GM18505 (cell line): ENCODE results near the gene FGF11.

Source experiments
- ATAC-seq: cut with Tn5 transposase; IDR thresholded peaks from one replicate; pipeline ENCODE4 v1.9.1; 2021; ENCODE audit not compliant: unreplicated experiment
- POLR2A ChIP-seq: IDR thresholded peaks from 4 replicates; pipeline ENCODE4 v1.6.1; 2011; ENCODE audit warnings: borderline replicate concordance; ENCODE audit not compliant: insufficient read depth, insufficient read length; ENCODE audit errors: extremely low read depth

FGF11 gene

GRCh38 chr17:7413346-7413985 is 25.8 kb upstream of the FGF11 start:
- TF ChIP-seq POLR2A, result no peak
- ATAC-seq, result no peak

GRCh38 chr17:7414837-7415236 is 24.5 kb upstream of the FGF11 start:
- ATAC-seq, result no peak
- TF ChIP-seq POLR2A, result no peak

DNA sequence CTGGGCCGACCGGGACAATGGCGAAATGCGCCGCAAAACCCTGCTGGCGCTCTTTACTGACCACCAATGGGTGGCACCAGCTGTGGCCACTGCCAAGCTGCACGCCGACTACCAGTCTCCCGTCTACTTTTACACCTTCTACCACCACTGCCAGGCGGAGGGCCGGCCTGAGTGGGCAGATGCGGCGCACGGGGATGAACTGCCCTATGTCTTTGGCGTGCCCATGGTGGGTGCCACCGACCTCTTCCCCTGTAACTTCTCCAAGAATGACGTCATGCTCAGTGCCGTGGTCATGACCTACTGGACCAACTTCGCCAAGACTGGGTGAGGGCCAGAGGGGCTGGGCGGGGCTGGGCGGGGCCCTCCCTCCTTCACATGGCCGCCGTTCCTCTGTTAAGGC is 23.5 kb upstream of the FGF11 start:
- TF ChIP-seq POLR2A, result no peak
- ATAC-seq, result no peak

GRCh38 chr17:7416323-7416722 is 23.0 kb upstream of the FGF11 start:
- TF ChIP-seq POLR2A, result no peak
- ATAC-seq, result no peak

DNA sequence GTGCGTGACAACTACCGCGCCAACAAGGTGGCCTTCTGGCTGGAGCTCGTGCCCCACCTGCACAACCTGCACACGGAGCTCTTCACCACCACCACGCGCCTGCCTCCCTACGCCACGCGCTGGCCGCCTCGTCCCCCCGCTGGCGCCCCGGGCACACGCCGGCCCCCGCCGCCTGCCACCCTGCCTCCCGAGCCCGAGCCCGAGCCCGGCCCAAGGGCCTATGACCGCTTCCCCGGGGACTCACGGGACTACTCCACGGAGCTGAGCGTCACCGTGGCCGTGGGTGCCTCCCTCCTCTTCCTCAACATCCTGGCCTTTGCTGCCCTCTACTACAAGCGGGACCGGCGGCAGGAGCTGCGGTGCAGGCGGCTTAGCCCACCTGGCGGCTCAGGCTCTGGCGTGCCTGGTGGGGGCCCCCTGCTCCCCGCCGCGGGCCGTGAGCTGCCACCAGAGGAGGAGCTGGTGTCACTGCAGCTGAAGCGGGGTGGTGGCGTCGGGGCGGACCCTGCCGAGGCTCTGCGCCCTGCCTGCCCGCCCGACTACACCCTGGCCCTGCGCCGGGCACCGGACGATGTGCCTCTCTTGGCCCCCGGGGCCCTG is 22.2 kb upstream of the FGF11 start:
- no peak for ATAC-seq
- no peak for TF ChIP-seq POLR2A

- no peak for TF ChIP-seq POLR2A
- no peak for ATAC-seq
Measured at GRCh38 chr17:7418472-7419152, 20.7 kb upstream of the FGF11 start.

DNA sequence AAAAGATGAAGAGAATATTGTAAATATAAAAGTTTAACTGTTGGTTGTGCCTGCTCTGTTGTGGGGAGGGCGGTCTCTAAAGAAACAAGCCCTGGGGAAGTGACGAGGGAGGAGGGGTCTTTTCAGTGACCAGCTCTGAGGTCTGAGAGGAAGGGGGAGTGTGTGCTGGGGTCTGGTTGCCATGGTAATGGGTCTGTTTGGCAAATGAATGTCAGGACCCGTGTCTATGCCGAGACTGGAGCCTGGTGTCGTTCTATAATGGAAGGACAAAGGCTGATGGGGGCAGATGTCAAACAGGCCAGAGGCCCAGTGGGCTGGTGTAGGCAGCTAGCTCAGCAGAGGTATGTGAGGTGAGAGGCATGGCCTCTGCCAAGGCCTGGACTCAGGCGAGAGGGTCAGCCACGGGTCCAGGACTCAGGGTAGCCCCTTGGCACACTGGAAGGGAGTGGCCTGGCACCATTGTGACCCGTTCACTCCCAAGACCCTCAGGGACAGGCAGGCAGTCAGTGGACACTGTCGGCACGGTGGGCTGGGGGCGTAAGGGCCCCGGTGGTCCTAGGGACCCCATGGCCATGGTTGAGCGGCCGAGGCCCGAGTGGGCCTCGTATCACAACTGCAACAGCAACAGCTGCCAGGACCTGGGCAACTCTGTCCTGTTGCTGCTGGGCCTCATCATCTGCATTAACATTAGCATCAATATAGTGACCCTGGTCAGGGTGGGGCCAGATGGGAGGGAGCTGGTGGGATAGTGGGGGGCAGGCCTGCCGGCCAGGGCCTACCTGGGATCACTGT is 19.3 kb upstream of the FGF11 start, which contains the start of gene SPEM1:
TSS of gene SPEM1 (plus strand) at position 506 of the 792 bp plus-strand sequence. CDS start at position 567, 61 bp downstream.
- no peak for ATAC-seq
- TF ChIP-seq POLR2A, result no peak

GRCh38 chr17:7421186-7421585 is 18.1 kb upstream of the FGF11 start:
- no peak for ATAC-seq
- TF ChIP-seq POLR2A, result no peak

- ATAC-seq, result no peak
Measured at GRCh38 chr17:7423679-7424078, 15.6 kb upstream of the FGF11 start.

DNA sequence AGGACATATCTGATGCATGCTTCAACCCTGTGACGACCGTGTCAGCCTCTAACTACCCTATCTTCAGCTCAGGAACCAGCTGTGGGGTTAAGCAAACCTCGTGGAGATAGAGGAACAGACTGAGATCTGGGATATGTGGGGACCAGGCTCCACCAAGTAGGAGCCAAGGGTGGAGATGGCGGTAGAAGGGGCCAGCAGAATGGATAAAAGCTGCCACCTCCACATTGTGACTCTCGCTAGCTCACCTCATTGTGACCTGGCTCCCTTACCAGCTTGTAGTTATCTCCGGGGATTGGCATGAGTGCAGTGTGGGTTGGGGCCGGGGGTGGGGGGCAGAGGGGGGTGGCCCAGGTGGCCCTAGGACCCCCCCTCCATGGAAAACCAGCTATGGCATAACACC is 14.0 kb upstream of the FGF11 start, which contains the start of gene SPEM2:
TSS of gene SPEM2 (plus strand) at position 301 of the 400 bp plus-strand sequence. CDS start at position 374, 73 bp downstream.
- ATAC-seq, result no peak
- TF ChIP-seq POLR2A, result no peak

More at GRCh38 chr17:7423679-7424078, 15.6 kb upstream of the FGF11 start:
- no peak for TF ChIP-seq POLR2A

DNA sequence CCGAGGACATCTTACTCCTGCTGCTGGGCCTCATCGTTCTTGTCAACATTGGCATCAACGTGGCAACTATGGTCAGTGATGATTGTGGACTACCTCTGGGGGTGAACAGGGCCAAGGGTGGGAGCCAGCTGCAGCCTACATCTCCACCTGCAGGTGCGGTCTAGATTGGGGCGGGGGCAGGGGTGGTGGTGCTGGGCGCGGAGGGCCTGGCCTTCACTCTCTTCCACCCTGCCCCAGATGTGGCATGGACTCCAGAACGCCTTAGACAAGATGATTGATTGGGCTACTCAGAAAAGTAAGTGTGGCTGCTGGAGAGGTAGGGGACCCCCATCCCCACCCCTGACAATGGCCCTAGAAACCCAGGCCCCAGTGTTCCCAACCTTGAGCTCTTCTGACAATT is 13.6 kb upstream of the FGF11 start:
- no peak for ATAC-seq
- no peak for TF ChIP-seq POLR2A

DNA sequence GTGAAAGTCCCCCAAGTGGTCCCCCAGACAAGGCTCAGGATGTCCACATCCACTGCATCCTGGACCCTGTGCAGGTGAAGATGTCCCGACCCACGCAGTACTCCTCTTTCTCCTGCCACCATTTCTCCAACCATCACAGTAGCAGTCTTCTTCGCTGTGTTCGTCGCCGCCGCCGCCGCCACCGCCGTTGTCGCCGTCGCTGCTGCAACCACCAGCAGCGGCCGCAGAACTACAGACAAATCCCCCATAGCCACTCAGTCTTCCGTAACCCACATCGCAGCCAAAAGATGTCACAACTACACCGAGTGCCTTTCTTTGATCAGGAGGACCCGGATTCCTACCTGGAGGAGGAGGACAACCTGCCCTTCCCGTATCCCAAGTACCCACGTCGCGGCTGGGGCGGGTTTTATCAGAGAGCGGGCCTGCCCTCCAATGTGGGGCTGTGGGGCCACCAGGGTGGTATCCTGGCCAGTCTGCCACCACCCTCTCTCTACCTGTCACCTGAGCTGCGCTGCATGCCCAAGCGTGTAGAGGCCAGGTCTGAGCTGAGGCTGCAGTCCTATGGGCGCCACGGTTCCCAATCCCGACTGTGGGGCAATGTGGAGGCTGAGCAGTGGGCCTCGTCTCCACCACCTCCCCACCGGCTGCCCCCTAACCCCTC is 13.0 kb upstream of the FGF11 start:
- TF ChIP-seq POLR2A, result no peak
- ATAC-seq, result no peak
